Stimulated activated naive CD8-positive, alpha-beta T cell treated with anti-CD3 and anti-CD28 coated beads, Interleukin-15, amount 100 ng/mL, for 72 hours (primary cell): Measurements from ENCODE around the gene LRP6.

Experiments
- ATAC-seq: fragments of 150-1000 bp; cut with Tn5 transposase; 2 replicates; pipeline ENCODE4 v1.10.0; 2021; ENCODE audit warnings: mild to moderate bottlenecking, moderate library complexity
- DNase-seq, 2 donors: peaks; one replicate each; pipeline ENCODE4 v3.0.0; 2021 to 2022
- H3K27ac Mint-ChIP-seq, 2 donors: one replicate each; pipeline ENCODE4 v1.8.0; 2022; ENCODE audit warnings: mild to moderate bottlenecking in 2 of 2, mixed read lengths in 2 of 2, moderate library complexity in 2 of 2
- H3K27me3 Mint-ChIP-seq: one replicate; pipeline ENCODE4 v1.8.0; 2022; ENCODE audit warnings: mixed read lengths
- H3K4me1 Mint-ChIP-seq: one replicate; pipeline ENCODE4 v1.8.0; 2022; ENCODE audit warnings: mild to moderate bottlenecking, mixed read lengths
- H3K4me3 Mint-ChIP-seq, 2 donors: one replicate each; pipeline ENCODE4 v1.8.0; 2022; ENCODE audit warnings: mild to moderate bottlenecking in 2 of 2, mixed read lengths in 2 of 2, moderate library complexity in 1 of 2
- H3K9me3 Mint-ChIP-seq, 2 donors: one replicate each; pipeline ENCODE4 v1.8.0; 2022; ENCODE audit warnings: mixed read lengths in 2 of 2

The LRP6 gene

DNA sequence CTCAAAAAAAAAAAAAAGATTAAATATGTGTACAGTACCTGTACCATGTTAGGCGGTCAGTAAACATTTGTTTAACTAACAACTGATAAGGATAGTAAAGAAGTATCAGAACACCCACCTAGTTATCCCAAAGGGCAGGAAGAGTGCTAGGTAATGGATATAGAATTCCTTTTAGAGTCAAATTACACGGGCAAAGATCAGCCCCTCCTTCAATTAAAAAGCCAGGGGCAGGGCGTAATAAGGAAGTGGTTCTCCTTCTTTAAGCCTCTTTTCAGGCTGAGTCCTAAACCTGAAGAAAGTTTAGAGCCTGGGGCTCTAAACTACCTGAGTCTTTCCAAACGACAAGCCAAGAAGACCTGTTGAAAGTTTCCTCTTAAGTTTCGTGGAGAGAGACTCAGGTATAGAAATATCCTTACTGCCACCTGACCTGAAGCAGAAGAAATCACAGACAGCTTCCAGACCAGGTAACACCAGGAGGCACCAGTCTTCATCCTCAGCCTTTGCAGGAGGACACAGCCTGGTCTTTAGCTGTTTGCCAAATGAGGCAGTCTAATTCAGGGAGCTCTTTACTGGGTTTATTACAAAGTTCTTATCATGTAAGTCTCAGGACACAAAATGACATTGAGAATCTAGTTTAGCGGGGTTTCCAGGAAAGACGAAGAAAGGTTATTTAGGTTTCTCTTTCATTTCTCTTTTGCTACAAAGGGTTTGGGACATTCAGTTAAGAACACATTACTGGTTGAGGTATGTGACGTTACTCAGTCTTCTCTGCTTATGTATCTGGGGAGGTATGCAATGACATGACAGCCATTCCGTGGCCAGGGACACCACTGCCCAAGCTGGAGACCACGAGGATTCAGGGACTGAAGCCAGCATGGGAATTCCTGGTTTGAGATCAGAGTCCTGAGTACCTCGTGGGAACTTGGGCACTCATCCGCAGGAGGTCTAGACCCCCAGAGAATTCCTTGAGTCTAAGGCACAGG lies 195.9 kb downstream of the LRP6 start, which contains the start of gene BCL2L14:
BCL2L14 (plus strand) TSS at position 266 of the 983 bp plus-strand sequence. CDS start 8,367 bp downstream, outside the sequence.
- peak; percentile 82 for ATAC-seq
- peaks cover 28% of the 10 kb centered on the region for H3K4me1 Mint-ChIP-seq
- peak within 1 kb of the TSS; percentile 84 for H3K4me3 Mint-ChIP-seq
- peak in 1 of 2 donors; percentile 7 for DNase-seq
- H3K27ac Mint-ChIP-seq: peak within 1 kb of the TSS; percentile 90 to 95
- no peaks in the 10 kb centered on the region for H3K9me3 Mint-ChIP-seq
- H3K27me3 Mint-ChIP-seq: peaks cover 8% of the 10 kb centered on the region

DNA sequence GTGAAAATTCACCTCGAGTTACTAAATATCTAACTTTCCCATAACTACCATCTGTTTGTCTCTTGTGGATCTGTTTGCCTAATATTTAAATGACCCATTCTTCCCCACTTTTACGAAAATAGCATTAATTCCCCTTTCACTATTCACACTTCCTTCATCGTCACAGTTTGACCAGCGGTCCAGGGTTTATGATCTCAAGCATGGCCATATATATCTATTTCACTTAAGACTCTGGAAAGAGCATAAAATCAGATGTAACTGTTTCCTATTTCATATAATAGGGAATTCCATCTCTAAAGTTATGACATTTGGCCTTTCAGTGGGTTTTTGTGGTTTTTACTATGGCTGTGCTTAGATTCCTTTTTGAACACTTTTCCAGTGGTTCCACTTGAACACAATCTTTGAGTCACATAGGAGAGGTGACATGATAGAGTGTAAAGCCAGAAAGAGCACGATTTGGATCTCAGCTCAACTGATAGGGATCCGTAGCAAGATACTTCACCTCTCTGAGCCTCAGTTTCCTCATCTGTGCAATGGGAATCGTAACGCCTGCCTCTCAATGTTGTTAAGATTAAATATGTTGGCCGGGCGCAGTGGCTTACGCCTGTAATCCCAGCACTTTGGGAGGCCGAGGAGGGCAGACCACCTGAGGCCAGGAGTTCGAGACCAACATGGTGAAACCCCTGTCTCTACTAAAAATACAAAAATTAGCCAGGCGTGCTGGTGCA lies 196.9 kb downstream of the LRP6 start:
- Mint-ChIP-seq H3K27me3 (peaks cover 8% of the 10 kb centered on the region), H3K9me3 (no peaks in the 10 kb centered on the region), H3K4me1 (peaks cover 28% of the 10 kb centered on the region), H3K27ac (no peak overlapping the region), H3K4me3 (no peak overlapping the region)
- DNase-seq (no peak), ATAC-seq (no peak)

GRCh38 chr12:12068751-12069150 lies 198.1 kb downstream of the LRP6 start:
- Mint-ChIP-seq H3K27me3 (peaks cover 8% of the 10 kb centered on the region), H3K4me3 (no peak overlapping the region), H3K9me3 (no peaks in the 10 kb centered on the region), H3K4me1 (peaks cover 28% of the 10 kb centered on the region), H3K27ac (no peak overlapping the region)
- ATAC-seq (no peak), DNase-seq (no peak)
